ENCODE data around the gene CYP4F8.
"Not testable (repeated sequence)": the region's sequence is repeated elsewhere in the genome, so short reads cannot be mapped to it uniquely, and the experiment has no call there.

CYP4F8 gene

DNA sequence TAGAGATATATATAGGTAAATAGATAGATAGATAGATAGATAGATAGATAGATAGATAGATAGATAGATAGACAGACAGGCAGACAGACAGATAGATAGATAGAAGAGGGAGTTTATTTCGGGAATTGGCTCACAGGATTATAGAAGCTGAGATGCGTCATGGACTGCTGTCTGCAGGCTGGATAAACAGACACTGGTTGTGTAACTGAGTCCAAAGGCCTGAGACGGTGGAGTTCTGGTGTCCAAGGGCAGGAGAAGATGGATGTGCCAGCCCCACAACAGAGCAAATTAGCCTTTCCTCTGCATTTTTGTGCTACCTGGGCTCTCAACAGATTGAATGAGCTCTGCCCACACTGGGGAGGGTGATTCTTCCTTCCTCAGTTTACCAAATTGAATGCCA lies 28.4 kb downstream of the CYP4F8 start:
- Histone ChIP-seq H3K4me3 (no peak overlapping the region), H3K36me3 (replicated peaks) (no peaks in the 10 kb centered on the region), H3K4me1 (no peaks in the 10 kb centered on the region), H3K9me3 (no peaks in the 10 kb centered on the region), H3K27me3 (ENCODE audit: low read depth) (no peaks in the 10 kb centered on the region)
- in situ Hi-C loops (cut with MboI; ENCODE audit: low sequenced_read_pairs) = no loop called here
- DNase-seq (ENCODE audit: low spot score in 2 of 2) = no peak

DNA sequence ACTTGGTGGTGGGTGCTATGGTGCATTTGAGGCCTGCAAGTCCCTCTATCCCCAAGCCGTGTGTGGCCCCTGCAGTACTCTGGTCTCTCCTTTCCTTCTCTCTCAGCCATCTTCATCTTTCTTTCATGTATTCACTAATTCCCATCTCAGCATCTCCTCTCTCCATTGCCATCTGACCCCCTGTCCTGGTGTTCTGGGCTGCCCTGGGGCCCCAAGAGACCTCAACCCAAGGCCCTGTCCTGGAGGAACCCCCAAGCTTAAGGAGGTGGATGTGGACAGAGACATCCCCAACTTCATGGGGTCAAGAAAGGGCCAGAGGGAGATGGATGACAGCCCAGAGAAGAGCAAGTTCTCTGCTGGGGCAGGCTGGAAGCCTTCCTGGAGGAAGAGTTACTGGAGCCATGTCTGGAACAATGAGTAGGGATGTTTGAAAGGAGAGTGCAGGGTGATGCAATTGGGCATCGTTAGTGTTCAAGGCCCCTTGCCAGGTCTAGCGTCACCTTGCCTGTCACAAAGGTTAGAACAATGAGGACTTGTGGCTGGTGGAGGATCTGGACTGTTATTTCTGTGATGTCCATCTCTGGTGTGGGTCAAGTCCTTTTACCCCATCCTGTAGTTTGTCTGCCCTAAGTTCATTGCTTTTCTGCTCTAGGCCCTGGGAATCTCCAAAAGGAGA lies 29.2 kb downstream of the CYP4F8 start:
- no peaks in the 10 kb centered on the region for H3K27me3 ChIP-seq (ENCODE audit: low read depth)
- H3K4me3 ChIP-seq = no peak overlapping the region
- no peaks in the 10 kb centered on the region for H3K4me1 ChIP-seq
- no peaks in the 10 kb centered on the region for H3K36me3 ChIP-seq (replicated peaks)
- DNase-seq (ENCODE audit: low spot score in 2 of 2) = no peak
- in situ Hi-C loops (cut with MboI; ENCODE audit: low sequenced_read_pairs) = no loop called here
- no peaks in the 10 kb centered on the region for H3K9me3 ChIP-seq

DNA sequence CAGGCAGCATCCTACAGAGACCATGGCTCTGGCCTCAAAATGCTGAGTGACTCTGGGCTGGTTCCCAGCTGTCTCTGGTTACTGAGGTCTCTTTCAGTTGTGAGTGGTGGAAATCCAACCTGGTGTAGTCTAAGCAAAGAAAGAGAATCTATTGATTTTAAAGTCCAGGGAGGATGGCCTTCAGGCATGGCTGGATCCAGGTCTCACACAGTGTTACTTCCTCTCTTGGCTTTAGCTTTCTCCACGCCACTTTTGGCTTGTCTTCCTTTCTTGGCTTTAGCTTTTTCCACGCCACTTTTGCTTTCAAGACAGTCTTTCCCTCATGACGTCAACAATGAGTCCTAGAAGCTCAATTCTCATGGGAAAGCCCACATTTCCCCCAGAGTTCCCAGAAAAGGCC lies 29.8 kb downstream of the CYP4F8 start:
- Histone ChIP-seq H3K36me3 (replicated peaks) (no peaks in the 10 kb centered on the region), H3K4me1 (no peaks in the 10 kb centered on the region), H3K4me3 (no peak overlapping the region), H3K9me3 (no peaks in the 10 kb centered on the region), H3K27me3 (ENCODE audit: low read depth) (no peaks in the 10 kb centered on the region)
- DNase-seq (ENCODE audit: low spot score in 2 of 2) = no peak
- in situ Hi-C loops (cut with MboI; ENCODE audit: low sequenced_read_pairs) = no loop called here

DNA sequence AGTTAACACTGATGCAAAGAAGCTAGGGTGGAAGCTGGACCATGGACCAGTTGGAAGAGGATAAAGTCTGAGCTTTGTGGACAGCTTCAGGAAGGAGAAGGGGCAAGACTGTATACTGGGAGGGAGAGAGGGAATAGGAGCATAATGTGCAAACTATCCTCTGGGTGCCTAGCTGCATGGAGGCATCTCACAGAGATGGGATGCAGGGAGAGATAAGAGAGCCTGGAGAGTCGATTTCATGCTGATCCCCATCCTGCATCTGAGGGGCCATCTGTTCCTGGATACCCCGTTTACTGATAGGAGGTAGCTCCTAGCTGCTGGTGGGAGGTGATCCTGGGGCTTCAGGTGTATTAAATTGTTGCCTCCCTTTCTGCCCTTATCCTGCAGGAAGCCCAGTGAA lies 34.5 kb downstream of the CYP4F8 start:
- Histone ChIP-seq H3K4me3 (no peak overlapping the region), H3K4me1 (no peaks in the 10 kb centered on the region), H3K27me3 (ENCODE audit: low read depth) (no peaks in the 10 kb centered on the region), H3K36me3 (replicated peaks) (no peaks in the 10 kb centered on the region), H3K9me3 (no peaks in the 10 kb centered on the region)
- DNase-seq (ENCODE audit: low spot score in 2 of 2) = no peak
- in situ Hi-C loops (cut with MboI; ENCODE audit: low sequenced_read_pairs) = no loop called here

DNA sequence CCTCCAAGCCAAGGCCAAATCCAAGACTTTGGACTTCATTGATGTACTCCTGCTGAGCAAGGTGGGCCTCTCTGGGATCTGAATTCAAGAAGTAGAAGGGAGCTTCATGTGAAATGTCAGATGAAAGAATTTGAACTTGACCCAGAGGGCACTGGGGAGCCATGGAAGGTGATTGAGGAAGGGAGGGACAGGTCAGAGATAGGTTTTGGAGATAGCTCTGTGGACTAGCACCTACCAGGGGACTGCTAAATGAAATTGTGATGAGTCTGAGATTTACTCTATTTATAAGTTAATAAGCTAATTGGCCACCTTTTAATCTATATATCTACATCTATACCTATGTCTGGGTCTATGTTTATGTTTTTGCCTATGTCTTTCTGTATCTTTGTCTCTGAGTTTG lies 35.1 kb downstream of the CYP4F8 start:
- DNase-seq (ENCODE audit: low spot score in 2 of 2); in situ Hi-C loops (cut with MboI; ENCODE audit: low sequenced_read_pairs); H3K27me3 ChIP-seq (ENCODE audit: low read depth); H3K9me3 ChIP-seq; H3K4me3 ChIP-seq; H3K4me1 ChIP-seq; H3K36me3 ChIP-seq (replicated peaks): not testable (repeated sequence)

DNA sequence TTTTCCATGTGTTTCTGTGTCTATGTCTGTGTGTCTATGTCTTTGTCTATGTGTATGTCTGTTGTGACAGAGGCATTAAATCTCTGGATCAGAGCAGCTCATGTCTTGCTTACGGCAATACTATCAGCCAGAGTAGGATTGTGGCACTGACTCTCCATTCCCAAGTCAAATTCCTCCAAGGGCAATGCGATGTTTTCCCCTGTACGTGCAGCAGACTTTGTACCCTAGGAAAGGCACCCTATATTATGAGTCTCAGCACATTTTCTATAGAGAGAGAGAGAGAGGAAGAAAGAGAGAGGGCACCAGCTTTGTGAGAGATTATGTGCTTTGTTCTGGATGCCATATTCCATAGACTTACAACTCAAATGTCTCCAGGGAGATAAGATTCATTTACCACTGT lies 36.8 kb downstream of the CYP4F8 start:
- Histone ChIP-seq H3K9me3 (no peaks in the 10 kb centered on the region), H3K36me3 (replicated peaks) (no peaks in the 10 kb centered on the region), H3K4me1 (no peaks in the 10 kb centered on the region), H3K4me3 (no peak overlapping the region), H3K27me3 (ENCODE audit: low read depth) (no peaks in the 10 kb centered on the region)
- in situ Hi-C loops (cut with MboI; ENCODE audit: low sequenced_read_pairs) = no loop called here
- no peak for DNase-seq (ENCODE audit: low spot score in 2 of 2)

DNA sequence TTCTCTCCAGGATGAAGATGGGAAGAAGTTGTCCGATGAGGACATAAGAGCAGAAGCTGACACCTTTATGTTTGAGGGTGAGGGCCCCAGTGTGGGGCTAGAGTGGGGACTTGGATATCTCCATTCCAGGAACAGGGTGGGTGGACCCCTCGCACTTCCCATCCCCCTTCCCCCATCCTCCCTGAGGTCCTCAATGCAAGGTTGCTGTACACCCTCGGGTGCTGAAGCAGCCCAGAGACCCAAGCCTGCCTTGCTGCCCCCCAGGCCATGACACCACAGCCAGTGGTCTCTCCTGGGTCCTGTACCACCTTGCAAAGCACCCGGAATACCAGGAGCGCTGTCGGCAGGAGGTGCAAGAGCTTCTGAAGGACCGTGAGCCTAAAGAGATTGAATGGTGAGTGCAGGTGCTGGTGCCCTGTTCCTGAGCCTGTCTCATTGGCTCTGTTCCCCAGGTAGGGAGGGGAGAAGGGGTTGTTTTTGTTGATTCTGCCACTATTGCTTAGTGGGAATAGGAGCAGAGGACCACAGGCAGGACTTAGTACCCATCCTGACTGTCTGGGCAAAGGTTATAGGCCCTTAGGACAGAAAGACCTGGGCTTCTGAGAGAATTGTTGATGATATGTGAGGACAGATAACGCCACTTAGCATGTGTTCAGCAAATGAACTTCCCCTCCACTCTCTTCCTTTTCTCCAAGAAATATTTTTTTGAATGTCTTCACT lies 37.7 kb downstream of the CYP4F8 start:
- no peaks in the 10 kb centered on the region for H3K9me3 ChIP-seq
- no peaks in the 10 kb centered on the region for H3K27me3 ChIP-seq (ENCODE audit: low read depth)
- in situ Hi-C loops (cut with MboI; ENCODE audit: low sequenced_read_pairs) = no loop called here

DNA sequence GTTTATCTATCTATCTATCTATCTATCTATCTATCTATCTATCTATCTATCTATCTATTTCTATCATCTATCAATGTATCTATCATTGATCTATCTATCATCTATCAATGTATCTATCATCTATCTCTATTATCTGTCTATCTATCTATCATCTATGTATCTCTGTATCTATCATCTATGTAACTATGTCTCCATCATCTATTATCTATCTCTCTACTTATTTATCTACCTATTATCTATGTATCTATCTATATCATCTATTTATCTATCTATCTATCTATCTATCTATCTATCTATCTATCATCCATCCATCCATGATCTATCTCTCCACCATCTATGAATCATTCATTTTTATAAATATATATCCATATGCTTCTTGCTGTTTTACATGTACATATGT lies 41.4 kb downstream of the CYP4F8 start:
- H3K36me3 ChIP-seq (replicated peaks) = no peaks in the 10 kb centered on the region
- no peaks in the 10 kb centered on the region for H3K27me3 ChIP-seq (ENCODE audit: low read depth)
- H3K9me3 ChIP-seq = no peaks in the 10 kb centered on the region
- in situ Hi-C loops (cut with MboI; ENCODE audit: low sequenced_read_pairs) = no loop called here
- no peak overlapping the region for H3K4me3 ChIP-seq
- no peak for DNase-seq (ENCODE audit: low spot score in 2 of 2)
- H3K4me1 ChIP-seq = no peaks in the 10 kb centered on the region

More for the DNA sequence above, 37.7 kb downstream of the CYP4F8 start:
- Histone ChIP-seq H3K36me3 (replicated peaks) (no peaks in the 10 kb centered on the region), H3K4me1 (no peaks in the 10 kb centered on the region), H3K4me3 (no peak overlapping the region)
- no peak for DNase-seq (ENCODE audit: low spot score in 2 of 2)

DNA sequence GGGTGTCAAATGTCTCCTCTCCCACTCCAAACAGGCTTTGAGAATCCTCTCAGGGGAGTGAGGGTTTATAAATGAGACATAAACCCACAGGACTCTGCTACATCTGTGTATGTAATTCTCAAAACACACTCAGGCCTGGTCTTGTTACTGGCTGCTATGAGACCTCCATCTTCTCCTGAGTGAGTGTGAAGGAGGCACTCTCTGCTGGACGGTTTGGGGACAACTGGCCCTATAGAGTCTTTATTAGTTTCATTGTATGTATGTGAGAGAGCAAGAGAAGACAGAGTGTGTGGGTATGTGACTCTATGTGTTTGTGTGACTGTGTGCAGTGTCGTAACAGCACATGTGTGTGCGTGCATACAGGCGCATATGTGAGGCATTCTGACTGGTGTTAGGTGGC lies 48.2 kb downstream of the CYP4F8 start:
- Histone ChIP-seq H3K9me3 (no peaks in the 10 kb centered on the region), H3K4me3 (no peak overlapping the region), H3K27me3 (ENCODE audit: low read depth) (no peaks in the 10 kb centered on the region), H3K4me1 (no peaks in the 10 kb centered on the region), H3K36me3 (replicated peaks) (no peaks in the 10 kb centered on the region)
- in situ Hi-C loops (cut with MboI; ENCODE audit: low sequenced_read_pairs) = no loop called here
- no peak for DNase-seq (ENCODE audit: low spot score in 2 of 2)

DNA sequence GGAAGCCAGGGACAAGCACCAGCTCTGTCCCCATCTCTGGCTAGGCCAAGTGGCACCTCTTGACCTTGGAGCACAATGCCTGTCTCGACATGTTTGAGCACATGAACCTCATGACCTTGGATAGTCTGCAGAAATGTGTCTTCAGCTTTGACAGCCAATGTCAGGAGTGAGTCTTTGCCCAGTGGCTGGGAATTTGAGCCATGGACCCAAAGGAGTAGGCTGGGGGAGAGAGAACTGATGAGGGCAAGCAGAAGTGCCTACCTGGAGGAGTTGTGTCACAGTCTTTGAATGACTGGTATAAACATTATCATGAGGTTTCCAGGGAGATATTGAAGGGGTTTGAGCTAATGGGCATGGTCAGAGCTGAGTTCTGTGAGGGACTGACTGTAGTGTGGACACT lies 51.2 kb downstream of the CYP4F8 start:
- in situ Hi-C loops (cut with MboI; ENCODE audit: low sequenced_read_pairs) = no loop called here
- no peaks in the 10 kb centered on the region for H3K36me3 ChIP-seq (replicated peaks)
- no peak for DNase-seq (ENCODE audit: low spot score in 2 of 2)
- H3K27me3 ChIP-seq (ENCODE audit: low read depth) = no peaks in the 10 kb centered on the region
- H3K4me1 ChIP-seq = no peaks in the 10 kb centered on the region
- H3K9me3 ChIP-seq = no peaks in the 10 kb centered on the region
- no peak overlapping the region for H3K4me3 ChIP-seq

DNA sequence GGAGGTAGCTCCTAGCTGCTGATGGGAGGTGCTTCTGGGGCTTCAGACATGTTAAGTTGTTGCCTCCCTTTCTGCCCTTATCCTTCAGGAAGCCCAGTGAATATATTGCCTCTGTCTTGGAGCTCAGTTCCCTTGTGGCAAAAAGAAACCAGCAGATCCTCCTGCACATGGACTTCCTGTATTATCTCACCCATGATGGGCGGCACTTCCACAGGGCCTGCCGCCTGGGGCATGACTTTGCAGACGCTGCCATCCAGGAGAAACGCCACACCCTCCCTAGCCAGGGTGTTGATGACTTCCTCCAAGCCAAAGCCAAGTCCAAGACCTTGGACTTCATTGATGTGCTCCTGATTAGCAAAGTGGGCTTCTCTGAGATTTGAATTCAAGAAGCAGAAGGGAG lies 51.9 kb downstream of the CYP4F8 start:
- H3K4me1 ChIP-seq = no peaks in the 10 kb centered on the region
- no peaks in the 10 kb centered on the region for H3K36me3 ChIP-seq (replicated peaks)
- H3K4me3 ChIP-seq = no peak overlapping the region
- no peak for DNase-seq (ENCODE audit: low spot score in 2 of 2)
- no peaks in the 10 kb centered on the region for H3K9me3 ChIP-seq
- in situ Hi-C loops (cut with MboI; ENCODE audit: low sequenced_read_pairs) = no loop called here
- H3K27me3 ChIP-seq (ENCODE audit: low read depth) = no peaks in the 10 kb centered on the region

DNA sequence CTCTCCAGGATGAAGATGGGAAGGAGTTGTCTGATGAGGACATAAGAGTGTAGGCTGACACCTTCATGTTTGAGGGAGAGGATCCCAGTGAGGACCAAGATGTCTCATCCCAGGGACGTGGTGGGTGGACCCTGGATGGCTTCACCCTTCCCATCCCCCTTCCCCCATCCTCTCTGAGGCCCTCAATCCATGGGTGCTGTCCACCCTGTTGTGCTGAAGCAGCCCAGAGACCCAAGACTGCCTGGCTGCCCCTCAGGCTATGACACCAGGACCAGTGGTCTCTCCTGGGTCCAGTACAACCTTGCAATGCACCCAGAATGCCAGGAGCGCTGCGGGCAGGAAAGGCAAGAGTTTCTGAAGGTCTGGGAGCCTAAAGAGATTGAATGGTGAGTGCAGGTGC lies 54.4 kb downstream of the CYP4F8 start:
- Histone ChIP-seq H3K9me3 (no peaks in the 10 kb centered on the region), H3K27me3 (ENCODE audit: low read depth) (no peaks in the 10 kb centered on the region), H3K4me1 (no peaks in the 10 kb centered on the region), H3K36me3 (replicated peaks) (no peaks in the 10 kb centered on the region), H3K4me3 (no peak overlapping the region)
- no peak for DNase-seq (ENCODE audit: low spot score in 2 of 2)
- in situ Hi-C loops (cut with MboI; ENCODE audit: low sequenced_read_pairs) = no loop called here

DNA sequence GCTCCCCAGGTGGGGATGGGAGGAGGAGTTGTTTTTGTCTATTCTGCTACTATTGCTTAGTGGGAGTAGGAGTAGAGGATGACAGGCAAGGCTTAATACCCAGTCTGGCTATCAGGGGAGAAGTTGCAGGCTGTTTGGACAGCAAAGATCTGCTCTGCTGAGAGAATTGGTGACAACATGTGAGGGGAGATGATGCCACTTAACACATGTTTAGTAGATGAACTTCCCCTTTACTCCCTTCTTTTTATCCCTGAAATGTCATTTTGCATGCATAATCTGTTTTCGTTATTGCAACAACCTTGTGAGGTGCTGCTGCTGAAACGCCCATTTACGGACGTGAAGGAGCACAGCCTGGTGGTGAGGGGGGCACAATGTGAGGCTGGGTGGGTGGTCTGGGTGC lies 54.9 kb downstream of the CYP4F8 start:
- H3K4me3 ChIP-seq = no peak overlapping the region
- no peak for DNase-seq (ENCODE audit: low spot score in 2 of 2)
- H3K9me3 ChIP-seq = no peaks in the 10 kb centered on the region
- in situ Hi-C loops (cut with MboI; ENCODE audit: low sequenced_read_pairs) = no loop called here
- H3K4me1 ChIP-seq = no peaks in the 10 kb centered on the region
- H3K27me3 ChIP-seq (ENCODE audit: low read depth) = no peaks in the 10 kb centered on the region
- H3K36me3 ChIP-seq (replicated peaks) = no peaks in the 10 kb centered on the region

DNA sequence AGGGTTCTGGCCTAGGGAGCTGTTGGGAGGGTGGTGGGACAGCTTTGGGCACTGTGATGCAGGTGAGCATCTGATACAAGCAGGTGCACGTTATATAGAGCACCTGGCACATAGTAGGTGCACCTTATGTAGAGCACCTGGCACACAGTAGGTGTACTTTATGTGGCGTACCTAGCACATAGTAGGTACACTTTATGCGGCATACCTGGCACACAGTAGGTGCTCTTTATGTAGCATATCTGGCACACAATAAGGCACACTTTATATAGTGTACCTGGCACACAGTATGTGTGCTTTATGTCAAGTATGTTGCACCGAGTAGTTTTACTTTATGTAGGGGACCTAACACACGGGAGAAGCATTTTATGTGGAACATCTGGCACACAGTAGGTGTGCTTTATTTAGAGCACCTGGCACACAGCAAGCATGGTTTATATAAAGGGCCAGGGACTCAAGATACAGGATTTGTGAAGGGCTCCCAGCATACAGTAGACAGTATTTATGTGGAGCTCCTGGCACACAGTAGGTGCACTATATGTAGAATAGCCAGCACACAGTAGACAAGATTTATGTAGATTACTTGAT lies 56.3 kb downstream of the CYP4F8 start:
- in situ Hi-C loops (cut with MboI; ENCODE audit: low sequenced_read_pairs) = no loop called here
- Histone ChIP-seq H3K4me3 (no peak overlapping the region), H3K27me3 (ENCODE audit: low read depth) (no peaks in the 10 kb centered on the region), H3K9me3 (no peaks in the 10 kb centered on the region), H3K36me3 (replicated peaks) (no peaks in the 10 kb centered on the region), H3K4me1 (no peaks in the 10 kb centered on the region)
- no peak for DNase-seq (ENCODE audit: low spot score in 2 of 2)

Data from HAP-1 (cell line).